Adrenal gland (tissue), 19 donors: Measurements from ENCODE around the gene KLC3. TPM values are rescaled to one million over a fixed set of nuclear protein-coding genes. Genes with fewer than 3 reads are reported as not detected.

ENCODE experiments used
- DNase-seq, 7 donors: peaks; one replicate each; pipeline ENCODE4 v3.0.0-alpha.2; 2019 to 2020
- H3K27ac ChIP-seq, 5 donors: fragments of 200-600 bp; sonication (generic) in 4 of 5; 1 replicate in 3 of 5; 2 replicates in 2 of 5; pipeline versions ENCODE4 v1.5.1 to v1.8.0; 2016 to 2020; ENCODE audit warnings: mild to moderate bottlenecking in 1 of 5
- H3K27me3 ChIP-seq: fragments of 200-600 bp; 2 replicates; pipeline ENCODE4 v1.8.0; 2021
- H3K36me3 ChIP-seq, 2 donors: fragments of 200-600 bp; replicated peaks in 1 of 2; 1 replicate in 1 of 2; 2 replicates in 1 of 2; pipeline versions ENCODE4 v1.5.1 to v1.8.0; 2018 to 2022
- H3K4me1 ChIP-seq, 2 donors: fragments of 200-600 bp; replicated peaks in 1 of 2; 1 replicate in 1 of 2; 2 replicates in 1 of 2; pipeline versions ENCODE4 v1.5.1 to v1.8.0; 2018 to 2021
- H3K4me3 ChIP-seq, 4 donors: fragments of 200-600 bp; sonication (generic) in 3 of 4; one replicate each; pipeline ENCODE4 v1.5.1; 2016 to 2018
- H3K9me3 ChIP-seq, 3 donors: fragments of 200-600 bp; sonication (generic) in 1 of 3; replicated peaks in 1 of 3; 1 replicate in 2 of 3; 2 replicates in 1 of 3; pipeline versions ENCODE4 v1.5.1 to v1.8.0; 2016 to 2021
- POLR2A ChIP-seq, 2 donors: fragments of 450-650 bp; IDR thresholded peaks; one replicate each; pipeline ENCODE4 v1.6.1; 2017; ENCODE audit warnings: antibody characterized with exemption in 2 of 2, mild to moderate bottlenecking in 2 of 2, moderate library complexity in 1 of 2
- WGBS, 4 donors: extraction: QIAGEN DNeasy Blood & Tissue Kit in 2 of 4; methylation state at CpG; one replicate each; pipeline versions ENCODE4 v1.1.5 to v1.1.7; 2013 to 2017; 5-methylcytosine and 5-hydroxymethylcytosine counted together
- intact Hi-C, 2 donors: fragments of 100-400 bp; cut with DNase I; formaldehyde crosslinking; loops; one replicate each; pipeline versions ENCODE4 v1.14.1 to v1.15.0; 2022 to 2023
- long read RNA-seq, 10 donors: library from polyadenylated mRNA in 3 of 10; unstranded in 2 of 10; stranded (forward) in 1 of 10; transcript quantifications; one replicate each; pipeline ENCODE4 v2.0.0 and lab custom pipeline, GENCODE V29; 2021 to 2026
- polyA plus RNA-seq, 3 donors: library from polyadenylated mRNA; stranded (reverse); fragments of 200-250 nt in 2 of 3; fragments of 350-450 nt in 1 of 3; fragmentation: Illumina TruSeq in 1 of 3; extraction: RNeasy Lipid Tissue Mini Kit (QIAGEN cat#74804) in 1 of 3; gene quantifications; one replicate each; pipeline ENCODE4 v1.2.3, GENCODE V29; 2013 to 2014
- total RNA-seq, 9 donors: library from RNA; depleted of rRNA in 4 of 9; stranded (reverse); fragments of >200 nt in 4 of 9; fragments of 120-200 nt in 1 of 9; fragmentation: NEBNext Ultra II Directional in 1 of 9; extraction: Animal tissue kit (Norgen Biotek cat#: 25700) in 1 of 9; gene quantifications; one replicate each; pipeline versions ENCODE4 v1.1.0 to v1.2.4, GENCODE V29; 2013 to 2023
- TF ChIP-seq, protein P1 (sequence below), 6 experiments: fragments of 450-650 bp in 4 of 6; fragments of 200-600 bp in 2 of 6; sonication (generic) in 1 of 6; IDR thresholded peaks; 1 replicate in 5 of 6; 2 replicates in 1 of 6; pipeline versions ENCODE4 v1.5.1 to v1.8.0; 2016 to 2021; ENCODE audit warnings: antibody characterized with exemption in 6 of 6, mild to moderate bottlenecking in 2 of 6, moderate library complexity in 1 of 6
- donor health status: healthy with polysubstance abuse.
- donor health status: Bipolar disorder and iron deficiency.
- donor health status: DM: yes; HTN: yes; CAD: no.
- donor health status: DM: no; HTN: no; CAD: no.
- donor health status: DM: no; HTN: no; CAD: no.
- donor health status: DM: yes; HTN: yes; CAD: no.

Gene KLC3
- total RNA-seq (under 1 TPM in 3 of 9 donors, not detected in 6; 0.17 to 0.30 (median 0.28) TPM), polyA plus RNA-seq (under 1 TPM in 2 of 3 donors, not detected in 1; 0.16 to 0.17 TPM)
- long read RNA-seq, donor 1 = 0 reads
- long read RNA-seq, donor 2 = 0 reads
- long read RNA-seq, donor 3 = 0 reads
- long read RNA-seq, donor 4, partial matches to known transcripts = 0 of 1 reads
- long read RNA-seq, donor 4, other reads (novel, unspliced or antisense) = 1 of 1 reads
- long read RNA-seq, donor 5 = 0 reads
- long read RNA-seq, donor 6 = 0 reads
- long read RNA-seq, donor 7, partial matches to known transcripts = 0 of 1 reads
- long read RNA-seq, donor 7, other reads (novel, unspliced or antisense) = 0 of 1 reads
- long read RNA-seq, donor 8 = 0 reads
- long read RNA-seq, donor 9 = 0 reads
- long read RNA-seq, donor 10 = 0 reads

DNA sequence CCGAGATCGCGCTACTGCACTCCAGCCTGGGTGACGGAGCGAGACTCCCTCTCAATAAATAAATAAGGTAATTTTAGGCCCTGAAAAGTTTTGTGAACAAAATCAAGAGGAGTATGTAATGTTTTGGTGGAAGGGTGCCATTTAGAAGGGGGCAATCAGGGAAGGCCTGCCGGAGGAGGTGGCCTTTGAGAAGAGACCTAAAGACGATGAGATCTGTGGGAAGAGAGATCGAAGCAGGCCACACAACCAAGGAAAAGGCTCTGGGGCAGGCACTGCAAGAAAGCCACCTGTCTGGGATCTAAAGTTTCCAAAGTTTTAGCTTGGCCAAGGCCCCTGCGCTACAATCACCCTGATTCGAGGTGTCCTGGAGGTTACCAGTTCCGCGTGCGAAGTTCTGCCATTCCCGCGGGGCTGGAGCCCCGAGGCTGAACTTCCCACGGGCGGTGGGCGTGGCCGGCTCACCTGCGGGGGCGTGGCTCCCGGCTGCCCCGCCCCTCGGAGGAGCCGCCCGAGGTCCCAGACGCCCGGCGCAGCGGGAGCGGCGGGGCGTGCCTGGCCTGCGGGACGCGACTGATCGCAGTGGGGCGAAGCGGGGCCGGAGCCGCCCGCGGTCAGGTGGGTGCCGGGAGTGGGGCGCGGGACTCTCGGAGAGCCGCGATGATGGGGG is at the start of gene KLC3:
KLC3 (plus strand) TSS at position 519 of the 667 bp plus-strand sequence. CDS start 4,792 bp downstream, outside the sequence.
- Histone ChIP-seq H3K27ac (no peak within 1 kb of the TSS), H3K4me3 (peak within 1 kb of the TSS in 1 of 4 donors; percentile 46), H3K36me3 (no peaks in the 10 kb centered on the region), H3K4me1 (peaks cover 0 to 9% of the 10 kb centered on the region in 2 donors), H3K9me3 (no peaks in the 10 kb centered on the region), H3K27me3 (peaks cover 10% of the 10 kb centered on the region)
- WGBS, 4 donors = 9 to 58% (median 30%) methylated on average over 8 to 50 of the region's 50 CpGs
- DNase-seq = no peak
- TF ChIP-seq, protein P1, sequence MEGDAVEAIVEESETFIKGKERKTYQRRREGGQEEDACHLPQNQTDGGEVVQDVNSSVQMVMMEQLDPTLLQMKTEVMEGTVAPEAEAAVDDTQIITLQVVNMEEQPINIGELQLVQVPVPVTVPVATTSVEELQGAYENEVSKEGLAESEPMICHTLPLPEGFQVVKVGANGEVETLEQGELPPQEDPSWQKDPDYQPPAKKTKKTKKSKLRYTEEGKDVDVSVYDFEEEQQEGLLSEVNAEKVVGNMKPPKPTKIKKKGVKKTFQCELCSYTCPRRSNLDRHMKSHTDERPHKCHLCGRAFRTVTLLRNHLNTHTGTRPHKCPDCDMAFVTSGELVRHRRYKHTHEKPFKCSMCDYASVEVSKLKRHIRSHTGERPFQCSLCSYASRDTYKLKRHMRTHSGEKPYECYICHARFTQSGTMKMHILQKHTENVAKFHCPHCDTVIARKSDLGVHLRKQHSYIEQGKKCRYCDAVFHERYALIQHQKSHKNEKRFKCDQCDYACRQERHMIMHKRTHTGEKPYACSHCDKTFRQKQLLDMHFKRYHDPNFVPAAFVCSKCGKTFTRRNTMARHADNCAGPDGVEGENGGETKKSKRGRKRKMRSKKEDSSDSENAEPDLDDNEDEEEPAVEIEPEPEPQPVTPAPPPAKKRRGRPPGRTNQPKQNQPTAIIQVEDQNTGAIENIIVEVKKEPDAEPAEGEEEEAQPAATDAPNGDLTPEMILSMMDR (IDR thresholded peaks at IDR 0.05) = no peak
- TF ChIP-seq POLR2A (IDR thresholded peaks at IDR 0.05) = no peak
- intact Hi-C loops = loop anchor here in 1 of 2 donors (5.0 kb wide), 1 partner anchor 143 kb away; no protein-coding TSS in a partner anchor

DNA sequence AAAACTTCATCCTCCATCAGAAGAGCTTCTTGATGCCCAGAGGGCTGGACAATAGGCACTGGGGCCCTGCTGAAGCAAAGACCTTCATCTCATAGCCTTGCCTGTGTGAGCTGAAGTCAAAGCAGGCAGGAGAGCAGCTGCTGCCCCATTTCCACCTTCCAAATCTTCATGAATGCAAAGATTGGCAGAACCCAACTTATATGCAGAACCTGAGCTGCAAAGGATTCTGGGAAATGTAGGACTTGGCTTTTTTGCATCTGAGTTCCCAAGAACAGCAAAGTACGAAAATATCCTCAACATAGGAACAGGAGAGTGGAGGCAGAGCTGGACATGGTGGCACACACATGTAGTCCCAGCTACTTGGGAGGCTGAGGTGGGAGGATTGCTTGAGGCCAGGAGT is 48.7 kb upstream of the KLC3 start:
- TF ChIP-seq, protein P1 (IDR thresholded peaks at IDR 0.05) = no peak
- no peak for TF ChIP-seq POLR2A (IDR thresholded peaks at IDR 0.05)
- Histone ChIP-seq H3K36me3 (peaks cover 0 to 13% of the 10 kb centered on the region in 2 donors), H3K4me1 (peaks cover 9 to 11% of the 10 kb centered on the region in 2 donors), H3K27ac (no peak overlapping the region), H3K27me3 (no peaks in the 10 kb centered on the region), H3K4me3 (no peak overlapping the region), H3K9me3 (no peaks in the 10 kb centered on the region)
- intact Hi-C loops = no loop called here
- DNase-seq = no peak
- WGBS, 4 donors = 90 to 97% (median 93%) methylated on average over 1 of the region's 1 CpG

DNA sequence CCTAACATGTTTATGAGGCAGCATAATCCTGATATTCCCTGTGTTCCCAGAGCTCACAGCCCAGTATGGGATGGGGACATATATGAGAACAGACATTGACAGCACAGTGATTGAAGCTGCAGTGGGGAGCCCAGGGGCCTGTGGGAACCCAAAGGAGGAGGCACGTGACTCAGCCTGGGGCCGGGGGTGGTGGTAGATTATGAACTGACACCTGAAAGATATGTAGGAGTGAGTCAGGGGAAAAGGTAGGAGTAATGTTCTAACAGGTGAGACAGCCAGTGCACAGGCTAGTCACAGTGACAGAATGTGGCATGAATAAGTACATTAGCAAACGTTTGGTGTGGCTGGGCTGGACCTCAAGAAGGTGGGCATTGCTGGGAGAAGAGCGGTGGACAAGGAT is 46.9 kb upstream of the KLC3 start:
- intact Hi-C loops = no loop called here

More for the DNA sequence above, 46.9 kb upstream of the KLC3 start:
- TF ChIP-seq, protein P1 (IDR thresholded peaks at IDR 0.05) = no peak
- no peak for TF ChIP-seq POLR2A (IDR thresholded peaks at IDR 0.05)
- no peak for DNase-seq
- Histone ChIP-seq H3K27ac (no peak overlapping the region), H3K36me3 (peaks cover 0 to 10% of the 10 kb centered on the region in 2 donors), H3K4me3 (no peak overlapping the region), H3K4me1 (peaks cover 9 to 11% of the 10 kb centered on the region in 2 donors), H3K9me3 (no peaks in the 10 kb centered on the region), H3K27me3 (no peaks in the 10 kb centered on the region)
- 82 to 97% (median 89%) methylated on average over 4 of the region's 4 CpGs for WGBS, 4 donors
